ENCODE data around the gene PPP1R12A.

The PPP1R12A gene

DNA sequence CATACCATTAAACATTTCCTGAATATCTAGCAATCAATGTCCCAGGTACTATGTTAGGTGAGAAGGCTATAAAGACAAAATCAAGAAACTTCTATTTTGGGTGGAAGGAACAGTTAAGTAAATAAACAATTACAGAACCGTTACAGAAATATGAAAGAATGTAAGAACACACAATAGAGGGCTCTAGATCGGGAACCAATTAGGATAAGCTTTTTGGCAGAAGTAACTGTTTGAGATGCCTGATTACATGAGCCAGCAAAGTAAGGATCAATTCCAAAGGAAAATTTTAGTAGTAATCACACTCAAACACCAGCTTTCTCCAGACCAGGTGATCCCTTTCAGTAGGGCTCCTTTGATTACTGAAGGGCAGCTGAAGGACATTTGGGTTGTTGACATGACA, 33.9 kb downstream of the PPP1R12A start:
- Histone ChIP-seq H3K27ac (peak overlapping the region; percentile 42 to 47), H3K36me3 (no peaks in the 10 kb centered on the region), H3K27me3 (no peaks in the 10 kb centered on the region), H3K4me1 (peaks cover 0 to 96% (median 60%) of the 10 kb centered on the region in 4 donors), H3K9me3 (no peaks in the 10 kb centered on the region), H3K4me3 (no peak overlapping the region)
- intact Hi-C loops (cut with DNase I; ENCODE audit: low total_unique reads): no loop called here
- DNase-seq: no peak
- TF ChIP-seq, protein P1, sequence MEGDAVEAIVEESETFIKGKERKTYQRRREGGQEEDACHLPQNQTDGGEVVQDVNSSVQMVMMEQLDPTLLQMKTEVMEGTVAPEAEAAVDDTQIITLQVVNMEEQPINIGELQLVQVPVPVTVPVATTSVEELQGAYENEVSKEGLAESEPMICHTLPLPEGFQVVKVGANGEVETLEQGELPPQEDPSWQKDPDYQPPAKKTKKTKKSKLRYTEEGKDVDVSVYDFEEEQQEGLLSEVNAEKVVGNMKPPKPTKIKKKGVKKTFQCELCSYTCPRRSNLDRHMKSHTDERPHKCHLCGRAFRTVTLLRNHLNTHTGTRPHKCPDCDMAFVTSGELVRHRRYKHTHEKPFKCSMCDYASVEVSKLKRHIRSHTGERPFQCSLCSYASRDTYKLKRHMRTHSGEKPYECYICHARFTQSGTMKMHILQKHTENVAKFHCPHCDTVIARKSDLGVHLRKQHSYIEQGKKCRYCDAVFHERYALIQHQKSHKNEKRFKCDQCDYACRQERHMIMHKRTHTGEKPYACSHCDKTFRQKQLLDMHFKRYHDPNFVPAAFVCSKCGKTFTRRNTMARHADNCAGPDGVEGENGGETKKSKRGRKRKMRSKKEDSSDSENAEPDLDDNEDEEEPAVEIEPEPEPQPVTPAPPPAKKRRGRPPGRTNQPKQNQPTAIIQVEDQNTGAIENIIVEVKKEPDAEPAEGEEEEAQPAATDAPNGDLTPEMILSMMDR (IDR thresholded peaks at IDR 0.05): no peak

GRCh38 chr12:79900199-79900598, 34.7 kb downstream of the PPP1R12A start:
- H3K4me1 ChIP-seq: peaks cover 0 to 96% (median 64%) of the 10 kb centered on the region in 4 donors
- intact Hi-C loops (cut with DNase I; ENCODE audit: low total_unique reads): no loop called here
- TF ChIP-seq, protein P1 (IDR thresholded peaks at IDR 0.05): no peak

GRCh38 chr12:79897617-79898016, 37.3 kb downstream of the PPP1R12A start:
- TF ChIP-seq, protein P1 (IDR thresholded peaks at IDR 0.05): no peak
- Histone ChIP-seq H3K9me3 (no peaks in the 10 kb centered on the region), H3K27ac (peak overlapping the region in 1 of 2 donors; percentile 1), H3K27me3 (no peaks in the 10 kb centered on the region), H3K4me3 (no peak overlapping the region), H3K4me1 (peaks cover 0 to 92% (median 65%) of the 10 kb centered on the region in 4 donors), H3K36me3 (no peaks in the 10 kb centered on the region)
- intact Hi-C loops (cut with DNase I; ENCODE audit: low total_unique reads): no loop called here
- DNase-seq: no peak

More at GRCh38 chr12:79900199-79900598, 34.7 kb downstream of the PPP1R12A start:
- H3K27me3 ChIP-seq: no peaks in the 10 kb centered on the region
- H3K9me3 ChIP-seq: no peaks in the 10 kb centered on the region
- H3K27ac ChIP-seq: no peak overlapping the region
- no peak for DNase-seq
- no peak overlapping the region for H3K4me3 ChIP-seq
- no peaks in the 10 kb centered on the region for H3K36me3 ChIP-seq

DNA sequence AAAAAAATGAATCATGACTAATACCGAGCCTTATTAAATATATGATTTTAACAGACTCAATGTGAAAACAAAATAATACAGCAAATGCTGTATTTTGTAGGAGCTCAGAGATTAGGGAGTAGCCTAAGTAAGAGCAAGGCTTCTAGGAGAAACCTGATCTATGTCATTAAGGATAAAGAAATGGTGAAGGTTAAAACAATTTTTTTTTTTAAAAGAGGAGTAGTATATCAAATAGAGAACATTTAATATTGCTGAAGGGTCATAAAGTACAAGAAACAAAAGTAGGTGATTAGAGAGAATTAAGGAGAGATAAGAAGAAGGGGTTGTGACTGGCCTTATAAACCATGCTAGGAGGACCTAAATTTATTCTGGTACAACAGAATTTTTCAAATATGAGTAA, 39.1 kb downstream of the PPP1R12A start:
- TF ChIP-seq, protein P1 (IDR thresholded peaks at IDR 0.05): no peak
- H3K9me3 ChIP-seq: no peaks in the 10 kb centered on the region
- no peak for DNase-seq
- no peaks in the 10 kb centered on the region for H3K36me3 ChIP-seq
- intact Hi-C loops (cut with DNase I; ENCODE audit: low total_unique reads): no loop called here
- peaks cover 0 to 87% (median 54%) of the 10 kb centered on the region in 4 donors for H3K4me1 ChIP-seq
- H3K4me3 ChIP-seq: no peak overlapping the region
- peak overlapping the region in 1 of 2 donors; percentile 29 for H3K27ac ChIP-seq
- no peaks in the 10 kb centered on the region for H3K27me3 ChIP-seq

- no peaks in the 10 kb centered on the region for H3K9me3 ChIP-seq
- peak overlapping the region; percentile 31 to 47 for H3K27ac ChIP-seq
- TF ChIP-seq, protein P1 (IDR thresholded peaks at IDR 0.05): no peak
- no peak overlapping the region for H3K4me3 ChIP-seq
- DNase-seq: no peak
- H3K27me3 ChIP-seq: no peaks in the 10 kb centered on the region
- intact Hi-C loops (cut with DNase I; ENCODE audit: low total_unique reads): no loop called here
- peaks cover 0 to 87% (median 52%) of the 10 kb centered on the region in 4 donors for H3K4me1 ChIP-seq
- H3K36me3 ChIP-seq: no peaks in the 10 kb centered on the region
Observed at GRCh38 chr12:79895071-79895470, 39.8 kb downstream of the PPP1R12A start.

Measured in tibial artery (tissue), 4 donors.